ENCODE measurements around the gene CYP26A1. TPM values are rescaled to one million over a fixed set of nuclear protein-coding genes. Genes with fewer than 3 reads are reported as not detected.

The CYP26A1 gene
- 0.63 and 0.77 TPM in 2 replicates for total RNA-seq

- DNase-seq (ENCODE audit: low read depth in 2 of 2), result no peak
Measured at GRCh38 chr10:93073539-93074146, at the start of gene CYP26A1. CYP26A1 (plus strand) TSS chr10:93073893; CDS start chr10:93073935, 42 bp downstream.

GRCh38 chr10:93026072-93026471 is 47.6 kb upstream of the CYP26A1 start:
- DNase-seq (ENCODE audit: low read depth in 2 of 2), result no peak

- DNase-seq (ENCODE audit: low read depth in 2 of 2), result no peak
Measured at GRCh38 chr10:93027508-93027907, 46.2 kb upstream of the CYP26A1 start.

- peak in 1 of 2 donors; percentile 16 for DNase-seq (ENCODE audit: low read depth in 2 of 2)
Measured at GRCh38 chr10:93028883-93029282, 44.8 kb upstream of the CYP26A1 start.

GRCh38 chr10:93030409-93030808 is 43.3 kb upstream of the CYP26A1 start:
- peak in 1 of 2 donors; percentile 39 for DNase-seq (ENCODE audit: low read depth in 2 of 2)

GRCh38 chr10:93032105-93032808 is 41.4 kb upstream of the CYP26A1 start:
- DNase-seq (ENCODE audit: low read depth in 2 of 2), result no peak

GRCh38 chr10:93032809-93033137 is 40.9 kb upstream of the CYP26A1 start:
- DNase-seq (ENCODE audit: low read depth in 2 of 2), result no peak

- DNase-seq (ENCODE audit: low read depth in 2 of 2), result no peak
Measured at GRCh38 chr10:93034426-93034825, 39.3 kb upstream of the CYP26A1 start.

GRCh38 chr10:93039110-93039509 is 34.6 kb upstream of the CYP26A1 start:
- DNase-seq (ENCODE audit: low read depth in 2 of 2), result no peak

GRCh38 chr10:93039721-93040120 is 34.0 kb upstream of the CYP26A1 start:
- no peak for DNase-seq (ENCODE audit: low read depth in 2 of 2)

- DNase-seq (ENCODE audit: low read depth in 2 of 2), result no peak
Measured at GRCh38 chr10:93054486-93054885, 19.2 kb upstream of the CYP26A1 start.

GRCh38 chr10:93058139-93058538 is 15.6 kb upstream of the CYP26A1 start:
- DNase-seq (ENCODE audit: low read depth in 2 of 2), result no peak

GRCh38 chr10:93059975-93060886 is 13.5 kb upstream of the CYP26A1 start, which contains the start of gene CYP26C1:
CYP26C1 (plus strand) TSS chr10:93060798; CDS start chr10:93061264, 466 bp downstream.
- no peak for DNase-seq (ENCODE audit: low read depth in 2 of 2)

- no peak for DNase-seq (ENCODE audit: low read depth in 2 of 2)
Measured at GRCh38 chr10:93060887-93061593, 12.7 kb upstream of the CYP26A1 start.

GRCh38 chr10:93061594-93062513 is 11.8 kb upstream of the CYP26A1 start:
- DNase-seq (ENCODE audit: low read depth in 2 of 2), result peak; percentile 36 to 60

GRCh38 chr10:93062514-93063143 is 11.1 kb upstream of the CYP26A1 start:
- DNase-seq (ENCODE audit: low read depth in 2 of 2), result peak; percentile 79 to 84

GRCh38 chr10:93063144-93063976 is 10.3 kb upstream of the CYP26A1 start:
- no peak for DNase-seq (ENCODE audit: low read depth in 2 of 2)

GRCh38 chr10:93063977-93064660 is 9.6 kb upstream of the CYP26A1 start:
- no peak for DNase-seq (ENCODE audit: low read depth in 2 of 2)

All from dermis microvascular lymphatic vessel endothelial cell (primary cell).